OCI-LY7 (cell line): ENCODE results near the gene SSTR5.

Source experiments
- CTCF ChIP-seq: fragments of 200-600 bp; sonication (generic); conservative IDR thresholded peaks from 2 replicates; pipeline ENCODE4 v1.5.1; 2014; ENCODE audit warnings: mild to moderate bottlenecking, antibody characterized with exemption, low read length, moderate library complexity, mixed read lengths
- EZH2phosphoT487 ChIP-seq: fragments of 200-600 bp; sonication (generic); IDR thresholded peaks from 2 replicates; pipeline ENCODE4 v1.6.1; 2018; ENCODE audit warnings: low read depth, borderline replicate concordance, mild to moderate bottlenecking, mixed run types, antibody characterized with exemption, low read length, moderate library complexity, mixed read lengths

DNA sequence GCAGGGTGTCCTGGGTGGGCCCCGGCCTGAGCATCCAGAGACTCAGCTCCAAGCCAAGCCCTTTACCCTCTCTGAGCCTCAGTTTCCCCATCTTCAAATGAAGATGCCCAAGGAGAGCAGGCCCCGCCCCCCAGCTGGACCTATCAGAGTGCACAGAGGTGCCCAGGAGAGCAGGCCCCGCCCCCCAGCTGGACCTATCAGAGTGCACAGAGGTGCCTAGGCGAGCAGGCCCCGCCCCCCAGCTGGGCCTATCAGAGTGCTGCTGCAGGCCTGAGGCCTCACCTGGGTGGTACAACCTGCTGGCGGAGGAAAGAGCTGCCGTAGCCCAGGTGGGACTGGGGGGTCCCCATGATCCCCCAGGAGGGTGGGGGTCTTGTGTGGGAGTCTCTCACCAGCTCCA lies 3.4 kb upstream of the SSTR5 start:
- TF ChIP-seq CTCF (no peak), EZH2phosphoT487 (no peak)
